IPS-NIHi11 (cell line): ENCODE measurements around the gene MROH7.
A peak's percentile ranks its signal among the peaks of the same experiment; 100 is the strongest.

Experiments used
- DNase-seq: peaks from one replicate; pipeline ENCODE4 v3.0.0; 2012; ENCODE audit warnings: mixed read lengths, low spot score

The MROH7 gene

GRCh38 chr1:54698346-54698745 lies 56.8 kb downstream of the MROH7 start:
- DNase-seq = no peak

DNA sequence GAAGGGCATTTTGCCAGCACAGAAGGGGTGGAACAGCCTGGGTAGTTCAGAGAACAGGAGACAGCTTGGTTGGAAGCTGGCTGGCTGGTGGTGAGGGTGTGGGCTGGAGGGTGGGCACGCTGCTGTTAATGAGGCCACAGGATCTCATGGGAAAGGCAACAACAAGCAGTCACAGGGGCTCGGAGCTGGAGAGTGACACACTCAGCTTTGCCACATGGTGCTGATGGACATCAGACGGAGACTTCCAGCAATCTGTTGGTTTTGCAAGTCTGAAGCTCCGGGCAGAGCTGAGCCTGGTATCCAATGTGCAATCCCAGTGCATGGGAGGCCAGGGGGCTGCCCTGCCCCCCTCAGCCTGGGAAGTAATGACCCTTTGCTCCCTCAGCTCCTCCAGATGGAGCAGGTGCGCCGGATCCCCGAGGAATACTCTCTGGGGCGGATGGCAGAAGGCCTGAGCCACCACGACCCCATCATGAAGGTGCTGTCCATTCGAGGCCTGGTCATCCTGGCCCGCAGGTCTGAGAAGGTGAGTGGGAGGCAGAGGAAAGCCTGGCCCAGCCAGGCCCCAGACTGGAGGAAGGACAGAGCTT lies 58.4 kb downstream of the MROH7 start:
- DNase-seq = no peak

GRCh38 chr1:54701066-54701465 lies 59.5 kb downstream of the MROH7 start:
- no peak for DNase-seq

- DNase-seq = no peak
Observed at GRCh38 chr1:54701996-54702395, 60.4 kb downstream of the MROH7 start.

DNA sequence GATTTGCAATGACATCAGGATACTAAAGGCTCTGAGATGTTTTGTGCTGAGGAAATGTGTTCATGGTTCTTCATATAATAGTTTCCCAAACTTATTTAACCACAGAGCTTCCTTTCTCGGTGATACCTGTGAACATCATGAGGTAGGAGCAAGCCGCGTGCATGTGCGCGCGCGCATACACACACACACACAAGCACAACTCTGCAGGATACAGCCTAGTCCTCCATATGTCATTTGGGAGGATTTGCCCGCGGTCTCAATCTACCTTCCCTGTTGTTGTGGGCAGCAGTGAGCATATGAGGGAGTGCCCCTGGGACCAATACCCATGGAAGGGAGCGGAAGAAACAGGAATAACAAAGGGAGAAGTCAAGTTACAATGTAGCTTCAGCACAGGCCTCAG lies 61.9 kb downstream of the MROH7 start:
- no peak for DNase-seq

- DNase-seq = no peak
Observed at GRCh38 chr1:54705153-54705552, 63.6 kb downstream of the MROH7 start.

DNA sequence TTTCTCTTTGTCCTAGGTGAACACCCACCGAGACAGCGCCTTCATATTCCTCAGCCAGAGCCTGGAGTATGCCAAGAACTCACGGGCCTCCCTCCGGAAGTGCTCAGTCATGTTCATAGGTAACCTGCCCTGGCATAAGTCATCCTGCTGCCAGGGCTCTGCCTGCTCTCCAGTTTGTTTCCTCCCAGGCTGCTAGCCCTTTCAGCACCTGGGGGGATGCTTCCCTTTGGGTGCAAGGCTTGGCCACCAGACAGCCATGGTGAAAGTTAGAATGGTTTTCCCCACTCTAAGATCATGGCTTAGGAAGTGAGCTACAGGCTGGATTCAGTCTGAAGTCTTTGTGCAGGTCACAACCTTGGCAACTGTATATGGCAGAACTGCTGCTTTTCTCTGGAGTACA lies 64.8 kb downstream of the MROH7 start:
- no peak for DNase-seq

GRCh38 chr1:54708385-54708784 lies 66.8 kb downstream of the MROH7 start:
- DNase-seq = no peak

DNA sequence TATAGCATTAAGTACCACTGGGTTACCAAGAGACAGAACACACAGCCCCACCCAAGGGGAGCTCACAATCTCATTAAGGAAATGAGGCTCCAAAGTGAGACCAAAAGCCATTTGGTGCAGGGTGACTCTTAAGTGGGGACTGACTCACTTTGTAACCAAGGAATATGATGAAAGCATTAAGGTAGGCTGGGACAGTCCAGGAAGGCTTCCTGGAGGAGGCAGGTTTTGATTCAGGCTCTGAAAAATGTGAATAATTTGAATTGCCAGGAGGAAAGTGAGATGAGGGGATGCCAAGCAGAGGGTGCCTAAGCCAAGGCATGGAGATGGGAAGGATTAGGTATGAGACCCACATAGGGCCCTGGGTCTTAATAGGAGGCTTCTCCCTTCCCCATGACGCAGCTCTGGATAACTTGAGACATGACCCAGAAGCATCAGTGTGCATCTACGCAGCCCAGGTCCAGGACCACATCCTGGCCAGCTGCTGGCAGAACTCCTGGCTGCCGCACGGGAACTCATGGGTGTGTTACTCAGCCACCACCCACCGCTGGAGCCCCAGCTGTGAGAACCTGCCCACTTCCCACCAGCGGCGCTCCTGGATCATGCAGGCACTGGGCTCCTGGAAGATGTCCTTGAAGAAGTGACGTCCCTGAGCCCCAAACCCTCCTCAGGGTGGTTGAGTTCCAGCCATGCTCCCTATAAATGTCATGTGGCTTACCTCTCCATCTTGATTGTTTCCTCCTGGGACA lies 68.1 kb downstream of the MROH7 start:
- DNase-seq = no peak

- DNase-seq = no peak
Observed at GRCh38 chr1:54710434-54710833, 68.8 kb downstream of the MROH7 start.

DNA sequence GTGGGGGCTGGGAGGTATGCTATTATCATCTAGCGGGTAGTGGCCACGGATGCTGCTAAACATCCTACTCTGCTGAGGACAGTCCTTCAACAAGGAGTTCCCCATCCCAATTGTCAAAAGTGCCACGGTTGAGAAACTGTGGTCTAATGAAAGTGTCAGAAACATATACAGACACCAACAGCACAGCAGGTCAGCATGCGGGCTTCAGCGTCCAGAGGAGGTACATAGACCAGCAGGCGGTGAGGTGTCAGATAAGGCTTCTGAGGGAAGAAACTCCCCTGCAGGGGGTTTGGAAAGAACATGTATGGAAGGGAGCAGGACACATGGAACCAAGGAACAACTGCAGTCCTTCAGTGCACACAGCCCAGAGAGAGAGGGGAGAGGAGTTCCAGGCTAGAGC lies 69.3 kb downstream of the MROH7 start:
- DNase-seq = no peak

DNA sequence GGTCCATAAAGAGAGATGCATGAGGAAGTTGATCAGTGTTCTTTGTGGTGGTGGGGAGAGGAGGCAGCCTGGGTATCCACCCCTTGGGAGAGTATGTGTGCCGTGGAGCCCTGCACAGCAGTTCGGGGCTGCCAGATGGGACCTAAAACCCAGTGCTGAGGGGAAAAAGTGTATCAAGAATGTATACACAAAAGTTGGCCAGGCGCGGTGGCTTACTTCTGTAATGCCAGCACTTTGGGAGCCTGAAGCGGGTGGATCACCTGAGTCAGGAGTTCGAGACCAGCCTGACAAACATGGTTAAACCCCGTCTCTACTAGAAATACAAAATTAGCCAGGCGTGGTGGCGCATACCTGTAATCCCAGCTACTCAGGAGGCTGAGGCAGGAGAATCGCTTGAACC lies 70.0 kb downstream of the MROH7 start:
- no peak for DNase-seq

- no peak for DNase-seq
Observed at GRCh38 chr1:54714881-54715492, 73.4 kb downstream of the MROH7 start.

GRCh38 chr1:54715493-54716298 lies 74.1 kb downstream of the MROH7 start, which contains the start of gene TTC4:
TTC4 (plus strand) TSS chr1:54715861; CDS start chr1:54715909, 48 bp downstream.
- DNase-seq = peak; percentile 98

GRCh38 chr1:54716299-54717047 lies 74.9 kb downstream of the MROH7 start:
- DNase-seq = no peak

- DNase-seq = no peak
Observed at GRCh38 chr1:54721719-54722118, 80.1 kb downstream of the MROH7 start.

DNA sequence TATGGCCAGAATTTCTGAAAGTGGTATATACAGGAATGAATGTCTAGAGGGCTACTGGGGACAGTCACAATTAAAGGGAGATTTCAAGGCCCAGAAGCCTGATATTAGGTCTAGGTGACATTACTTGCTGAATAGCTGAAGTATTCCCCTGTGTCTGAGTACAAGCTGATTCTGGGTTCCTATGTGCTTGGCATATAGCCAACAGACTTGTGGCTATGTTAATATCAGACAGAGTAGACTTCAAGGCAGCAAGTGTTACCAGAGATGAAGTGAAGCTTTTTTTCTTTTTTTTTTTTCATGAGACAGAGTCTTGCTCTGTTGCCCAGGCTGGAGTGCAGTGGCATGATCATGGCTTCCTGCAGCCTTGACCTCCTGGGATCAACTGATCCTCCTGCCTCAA lies 82.4 kb downstream of the MROH7 start:
- DNase-seq = no peak

GRCh38 chr1:54724771-54725170 lies 83.2 kb downstream of the MROH7 start:
- DNase-seq = no peak

- DNase-seq = no peak
Observed at GRCh38 chr1:54728027-54728426, 86.4 kb downstream of the MROH7 start.

DNA sequence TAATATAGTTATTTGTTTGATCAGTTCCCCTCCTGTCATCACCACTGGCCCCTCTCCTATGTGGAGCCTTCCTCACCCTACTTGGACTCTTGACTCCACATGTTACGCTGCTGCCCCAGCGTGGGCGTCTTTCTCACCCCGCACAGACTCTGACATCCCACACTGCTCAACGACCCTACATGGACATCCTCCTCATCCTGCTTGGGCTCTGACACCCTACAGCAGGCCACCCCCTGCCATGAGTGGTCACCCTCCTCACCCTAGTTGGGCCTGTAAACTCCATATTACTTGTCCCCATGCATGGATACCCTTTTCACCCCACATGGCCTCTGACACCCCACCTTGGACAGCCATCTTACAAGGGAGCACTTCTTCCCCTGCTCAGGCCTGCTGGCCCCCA lies 95.1 kb downstream of the MROH7 start:
- no peak for DNase-seq

- DNase-seq = no peak
Observed at GRCh38 chr1:54738244-54738643, 96.7 kb downstream of the MROH7 start.

GRCh38 chr1:54741531-54741930 lies 99.9 kb downstream of the MROH7 start:
- DNase-seq = no peak
